Central memory CD4-positive, alpha-beta T cell (primary cell): ENCODE results near the gene CCDC38.

Source experiments
- DNase-seq: peaks from one replicate; pipeline ENCODE4 v3.0.0; 2022

The CCDC38 gene

DNA sequence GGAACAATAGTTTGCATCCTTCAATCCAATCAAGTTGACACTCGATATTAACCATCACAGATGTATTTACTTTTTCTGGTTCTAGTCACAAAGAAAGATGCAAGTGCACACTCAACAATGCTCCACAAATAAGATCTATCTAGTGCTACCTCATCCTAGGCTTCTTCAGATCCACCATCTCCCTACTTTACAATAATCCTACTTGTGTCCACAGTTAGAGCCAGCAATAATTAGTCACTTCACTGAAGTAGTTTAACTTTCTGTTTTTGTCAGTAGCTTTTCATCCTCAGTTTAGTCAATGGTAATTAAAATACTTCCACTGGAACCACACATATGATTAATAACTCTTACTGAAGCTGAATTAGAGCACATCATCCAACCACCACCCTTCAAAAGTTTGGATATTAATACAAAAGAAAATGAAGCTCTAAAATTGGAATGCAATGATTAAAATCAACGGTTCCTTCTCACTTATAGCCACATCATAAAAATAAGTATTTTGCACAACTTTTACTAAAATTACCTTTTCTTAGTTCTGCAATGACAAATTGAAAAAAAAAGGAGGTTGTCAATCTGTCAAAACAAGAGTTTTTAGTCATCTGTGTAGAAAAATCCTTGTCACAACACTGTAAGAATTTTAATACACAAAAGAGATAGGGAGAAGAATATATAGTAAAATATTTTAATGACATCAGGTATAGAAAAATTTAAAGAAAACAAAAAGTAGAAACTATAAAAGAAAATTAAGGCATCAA is 111.9 kb downstream of the CCDC38 start:
- DNase-seq: no peak

DNA sequence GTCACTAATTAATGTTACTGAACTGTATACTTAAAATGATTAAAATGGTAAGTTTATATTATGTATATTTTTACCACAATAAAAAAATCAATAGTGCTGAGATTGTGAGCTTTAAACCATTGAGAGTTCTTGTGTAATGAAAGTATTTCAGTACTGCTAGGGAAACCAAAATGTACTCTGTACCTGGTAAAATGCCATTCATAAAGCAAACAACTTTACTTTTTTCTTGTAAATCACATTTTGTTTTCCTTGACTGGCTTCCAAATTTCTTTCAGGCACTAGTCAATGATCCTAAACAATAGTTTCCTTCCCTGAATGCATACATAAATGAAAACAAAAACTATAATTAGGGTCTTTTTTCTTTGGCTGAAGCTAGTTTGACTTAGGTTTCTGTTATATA is 113.0 kb downstream of the CCDC38 start:
- no peak for DNase-seq

DNA sequence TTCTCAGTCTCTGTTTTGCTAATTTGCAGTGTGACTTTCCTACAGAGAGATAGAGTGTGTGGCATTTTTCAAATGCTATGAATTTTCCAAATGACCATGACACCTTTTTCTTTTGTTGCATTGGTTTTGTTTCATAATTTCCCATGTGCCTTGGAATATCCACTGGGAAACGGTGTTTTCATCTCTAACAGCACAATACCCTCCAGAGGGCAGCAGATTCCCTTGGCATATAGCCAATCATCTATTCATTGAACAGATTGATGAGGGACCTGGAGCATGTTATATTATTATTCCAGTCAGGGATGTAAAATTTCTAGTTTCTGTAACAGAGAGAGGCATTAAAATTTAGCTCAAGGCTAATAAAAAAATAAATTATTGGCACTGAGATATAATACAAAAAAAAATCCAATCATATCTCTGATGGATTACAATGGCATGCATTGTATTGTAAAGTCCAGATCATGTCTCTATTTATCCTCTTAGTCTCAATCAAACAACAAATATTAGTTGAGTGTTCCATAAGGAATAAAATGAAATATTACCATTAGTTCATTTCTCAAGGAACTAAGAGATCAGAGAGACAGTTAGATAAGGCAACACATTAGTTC is 122.2 kb downstream of the CCDC38 start:
- no peak for DNase-seq
